HFF-Myc (cell line): ENCODE results near the gene MAGI1.
"Not testable (repeated sequence)": the region's sequence is repeated elsewhere in the genome, so short reads cannot be mapped to it uniquely, and the experiment has no call there.

Experiments
- DNase-seq: peaks from one replicate; pipeline ENCODE4 v3.0.0-alpha.2; 2011; ENCODE audit warnings: low read depth; ENCODE audit errors: extremely low read depth
- H3K4me3 ChIP-seq: replicated peaks from 2 replicates; pipeline ENCODE4 v1.5.1; 2011; ENCODE audit warnings: low read depth, mild to moderate bottlenecking, control low read depth, low read length
- TF ChIP-seq, protein P1 (sequence below): IDR thresholded peaks from 2 replicates; pipeline ENCODE4 v1.5.1; 2012; ENCODE audit warnings: mild to moderate bottlenecking, low read depth, low read length, control low read depth; ENCODE audit errors: missing control alignments

Gene MAGI1

DNA sequence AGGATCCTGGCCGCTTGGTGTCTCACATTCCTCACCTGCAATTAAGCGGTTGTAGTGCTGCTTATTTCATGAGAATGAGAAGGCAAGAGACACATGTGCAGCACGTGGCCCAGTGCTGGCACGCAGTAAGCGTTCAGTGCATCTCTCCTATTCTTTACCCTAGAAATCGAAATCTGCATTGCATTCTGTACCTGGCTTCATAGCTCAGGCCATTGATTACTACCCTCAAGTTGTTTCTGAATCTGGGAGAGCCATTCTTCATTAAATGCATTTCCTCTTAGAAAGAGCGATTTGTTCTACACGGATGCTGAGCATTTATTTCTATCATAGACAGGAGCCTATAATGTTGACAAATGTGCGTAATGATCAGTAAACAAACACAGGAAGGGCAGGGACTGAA, 168.9 kb downstream of the MAGI1 start:
- TF ChIP-seq, protein P1, sequence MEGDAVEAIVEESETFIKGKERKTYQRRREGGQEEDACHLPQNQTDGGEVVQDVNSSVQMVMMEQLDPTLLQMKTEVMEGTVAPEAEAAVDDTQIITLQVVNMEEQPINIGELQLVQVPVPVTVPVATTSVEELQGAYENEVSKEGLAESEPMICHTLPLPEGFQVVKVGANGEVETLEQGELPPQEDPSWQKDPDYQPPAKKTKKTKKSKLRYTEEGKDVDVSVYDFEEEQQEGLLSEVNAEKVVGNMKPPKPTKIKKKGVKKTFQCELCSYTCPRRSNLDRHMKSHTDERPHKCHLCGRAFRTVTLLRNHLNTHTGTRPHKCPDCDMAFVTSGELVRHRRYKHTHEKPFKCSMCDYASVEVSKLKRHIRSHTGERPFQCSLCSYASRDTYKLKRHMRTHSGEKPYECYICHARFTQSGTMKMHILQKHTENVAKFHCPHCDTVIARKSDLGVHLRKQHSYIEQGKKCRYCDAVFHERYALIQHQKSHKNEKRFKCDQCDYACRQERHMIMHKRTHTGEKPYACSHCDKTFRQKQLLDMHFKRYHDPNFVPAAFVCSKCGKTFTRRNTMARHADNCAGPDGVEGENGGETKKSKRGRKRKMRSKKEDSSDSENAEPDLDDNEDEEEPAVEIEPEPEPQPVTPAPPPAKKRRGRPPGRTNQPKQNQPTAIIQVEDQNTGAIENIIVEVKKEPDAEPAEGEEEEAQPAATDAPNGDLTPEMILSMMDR, result no peak

GRCh38 chr3:65867463-65868210, 171.1 kb downstream of the MAGI1 start:
- no peak for DNase-seq
- H3K4me3 ChIP-seq, result no peak overlapping the region
- TF ChIP-seq, protein P1, result no peak

More for the DNA sequence above, 168.9 kb downstream of the MAGI1 start:
- no peak for DNase-seq
- H3K4me3 ChIP-seq, result no peak overlapping the region

GRCh38 chr3:65864357-65864904, 174.3 kb downstream of the MAGI1 start:
- DNase-seq, result no peak
- H3K4me3 ChIP-seq, result no peak overlapping the region
- TF ChIP-seq, protein P1, result no peak

DNA sequence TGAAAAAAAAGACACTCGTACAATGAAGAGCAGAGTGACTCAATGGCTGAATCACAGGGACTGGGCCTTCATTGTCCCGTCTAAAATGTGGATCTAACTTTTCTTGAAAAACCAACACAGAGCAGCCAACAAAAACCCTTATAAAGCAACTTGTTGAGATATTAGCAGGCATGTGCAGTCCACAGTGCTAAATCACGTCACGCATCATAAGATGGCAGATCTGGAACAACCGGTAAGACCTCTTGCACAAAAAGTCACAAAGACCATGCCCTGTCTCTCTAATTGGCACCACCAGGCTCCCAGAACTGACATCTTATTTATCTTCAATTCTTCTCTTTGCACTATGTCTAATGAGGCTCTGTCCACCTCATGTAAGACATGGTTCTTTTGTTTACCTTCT, 177.0 kb downstream of the MAGI1 start:
- TF ChIP-seq, protein P1, result no peak
- no peak for DNase-seq
- no peak overlapping the region for H3K4me3 ChIP-seq

GRCh38 chr3:65859612-65860011, 179.1 kb downstream of the MAGI1 start:
- not testable (repeated sequence) for DNase-seq, H3K4me3 ChIP-seq

- H3K4me3 ChIP-seq, result no peak overlapping the region
- TF ChIP-seq, protein P1, result no peak
- DNase-seq, result no peak
These were observed 180.0 kb downstream of the MAGI1 start for GRCh38 chr3:65858749-65859148.

- TF ChIP-seq, protein P1, result no peak
- DNase-seq, result no peak
- no peak overlapping the region for H3K4me3 ChIP-seq
These were observed 181.4 kb downstream of the MAGI1 start for GRCh38 chr3:65857327-65857726.
